Measurements from ENCODE around the gene TMEM30A.

DNA sequence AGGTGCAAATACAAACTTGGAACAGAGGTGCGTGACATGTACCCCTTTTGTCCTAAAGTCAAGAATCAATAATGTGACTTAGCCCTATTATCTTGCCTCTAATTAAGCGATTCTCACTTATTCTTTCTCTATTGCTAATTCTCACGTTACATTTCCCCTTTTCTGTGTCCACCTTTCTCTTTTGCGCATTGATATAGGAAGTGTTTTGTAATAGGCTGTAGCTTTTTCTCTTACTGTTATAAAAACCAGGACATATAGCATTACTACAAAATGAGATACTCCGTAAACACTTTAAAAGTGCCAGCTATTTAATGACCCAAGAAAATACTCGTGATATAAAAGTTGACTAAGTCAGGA, 669 bp upstream of the TMEM30A start:
- TF ChIP-seq, protein P1, sequence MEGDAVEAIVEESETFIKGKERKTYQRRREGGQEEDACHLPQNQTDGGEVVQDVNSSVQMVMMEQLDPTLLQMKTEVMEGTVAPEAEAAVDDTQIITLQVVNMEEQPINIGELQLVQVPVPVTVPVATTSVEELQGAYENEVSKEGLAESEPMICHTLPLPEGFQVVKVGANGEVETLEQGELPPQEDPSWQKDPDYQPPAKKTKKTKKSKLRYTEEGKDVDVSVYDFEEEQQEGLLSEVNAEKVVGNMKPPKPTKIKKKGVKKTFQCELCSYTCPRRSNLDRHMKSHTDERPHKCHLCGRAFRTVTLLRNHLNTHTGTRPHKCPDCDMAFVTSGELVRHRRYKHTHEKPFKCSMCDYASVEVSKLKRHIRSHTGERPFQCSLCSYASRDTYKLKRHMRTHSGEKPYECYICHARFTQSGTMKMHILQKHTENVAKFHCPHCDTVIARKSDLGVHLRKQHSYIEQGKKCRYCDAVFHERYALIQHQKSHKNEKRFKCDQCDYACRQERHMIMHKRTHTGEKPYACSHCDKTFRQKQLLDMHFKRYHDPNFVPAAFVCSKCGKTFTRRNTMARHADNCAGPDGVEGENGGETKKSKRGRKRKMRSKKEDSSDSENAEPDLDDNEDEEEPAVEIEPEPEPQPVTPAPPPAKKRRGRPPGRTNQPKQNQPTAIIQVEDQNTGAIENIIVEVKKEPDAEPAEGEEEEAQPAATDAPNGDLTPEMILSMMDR (IDR thresholded peaks at IDR 0.05): no peak
- TF ChIP-seq POLR2A (IDR thresholded peaks at IDR 0.05): no peak

Measured in heart left ventricle (tissue), 13 donors.